NCI-H187 treated with DMSO at 0.1 percent for 48 hours (cell line): ENCODE data around the gene C17orf67.

Experiments used
- DNase-seq: peaks from one replicate; lab custom pipeline; 2025; lab: John Stamatoyannopoulos, UW

The C17orf67 gene

GRCh38 chr17:56833057-56833808 lies 487 bp downstream of the C17orf67 start:
- no peak for DNase-seq

GRCh38 chr17:56832446-56832845 lies 1.3 kb downstream of the C17orf67 start:
- no peak for DNase-seq

GRCh38 chr17:56831369-56832095 lies 2.2 kb downstream of the C17orf67 start:
- no peak for DNase-seq

GRCh38 chr17:56830726-56831368 lies 2.9 kb downstream of the C17orf67 start:
- DNase-seq: no peak

GRCh38 chr17:56826611-56827414 lies 6.9 kb downstream of the C17orf67 start:
- DNase-seq: no peak

GRCh38 chr17:56824503-56824902 lies 9.2 kb downstream of the C17orf67 start:
- no peak for DNase-seq

GRCh38 chr17:56823848-56824247 lies 9.9 kb downstream of the C17orf67 start:
- no peak for DNase-seq

- no peak for DNase-seq
Measured at GRCh38 chr17:56822725-56823124, 11.0 kb downstream of the C17orf67 start.

- DNase-seq: no peak
Measured at GRCh38 chr17:56821847-56822534, 11.7 kb downstream of the C17orf67 start.

- DNase-seq: no peak
Measured at GRCh38 chr17:56820207-56820606, 13.5 kb downstream of the C17orf67 start.

GRCh38 chr17:56819431-56820145 lies 14.1 kb downstream of the C17orf67 start:
- DNase-seq: no peak

GRCh38 chr17:56819030-56819429 lies 14.7 kb downstream of the C17orf67 start:
- DNase-seq: no peak

GRCh38 chr17:56817066-56817465 lies 16.7 kb downstream of the C17orf67 start:
- DNase-seq: no peak

GRCh38 chr17:56815711-56816110 lies 18.0 kb downstream of the C17orf67 start:
- no peak for DNase-seq

GRCh38 chr17:56812901-56813388 lies 20.8 kb downstream of the C17orf67 start:
- no peak for DNase-seq

GRCh38 chr17:56810891-56811775 lies 22.6 kb downstream of the C17orf67 start:
- DNase-seq: no peak

- DNase-seq: no peak
Measured at GRCh38 chr17:56810343-56810742, 23.4 kb downstream of the C17orf67 start.

- no peak for DNase-seq
Measured at GRCh38 chr17:56809820-56810179, 23.9 kb downstream of the C17orf67 start.

GRCh38 chr17:56809106-56809819 lies 24.5 kb downstream of the C17orf67 start:
- DNase-seq: no peak
